Measurements from ENCODE around the gene KIAA1586. TPM values are rescaled to one million over a fixed set of nuclear protein-coding genes. Genes with fewer than 3 reads are reported as not detected.

Gene KIAA1586
- total and polyA plus RNA-seq, 9 of the 15 experiments (the other 6 are each of a cell fraction or from before 2014, with no cell fraction given), result 23.4 to 43.6 (median 29.5) TPM

DNA sequence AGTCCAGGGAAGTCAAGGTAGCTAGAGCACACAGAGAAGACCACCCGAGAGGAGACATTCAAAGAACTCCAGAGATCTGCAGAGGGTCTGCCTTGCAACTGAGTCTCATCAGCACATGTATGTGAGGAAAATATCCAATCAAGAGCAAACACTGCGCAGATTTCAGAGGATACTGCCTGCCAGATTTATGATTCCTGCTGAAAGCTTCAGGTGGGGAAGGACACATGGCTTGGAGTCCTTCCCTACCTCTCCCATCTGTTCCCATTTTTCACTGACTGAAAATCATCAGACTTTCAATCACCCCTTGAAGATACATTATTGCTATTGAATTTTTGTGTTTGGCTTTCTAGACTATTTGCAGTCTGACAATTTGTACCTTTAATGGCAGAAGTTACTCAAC, 7.6 kb upstream of the KIAA1586 start:
- in situ Hi-C loops (cut with MboI), result no loop called here
- FAIRE-seq (no peak), DNase-seq (ENCODE audit: extremely low read depth in 1 of 4, low spot score in 3 of 4) (no peak), ATAC-seq (no peak)
- Histone ChIP-seq H3K9ac (ENCODE audit: insufficient read depth in 1 of 2, low read depth in 2 of 2, low read length in 2 of 2) (no peak overlapping the region), H3K4me1 (replicated peaks in 1 of 2; ENCODE audit: control insufficient read depth in 2 of 2, insufficient read depth in 2 of 2, low read length in 2 of 2) (no peaks in the 10 kb centered on the region; a peak in 1 of 5 replicates), H3K4me2 (ENCODE audit: insufficient read depth, low read length) (no peak overlapping the region), H3K9me1 (ENCODE audit: control insufficient read depth, insufficient read depth, low read length) (no peaks in the 10 kb centered on the region), H3K36me3 (ENCODE audit: control insufficient read depth, insufficient read depth, low read length) (no peaks in the 10 kb centered on the region), H3K79me2 (ENCODE audit: control insufficient read depth, insufficient read depth, low read length) (no peaks in the 10 kb centered on the region), H3K4me3 (no peak overlapping the region), H3K9me3 (replicated peaks; ENCODE audit: control insufficient read depth, insufficient read depth, low read depth, low read length) (no peaks in the 10 kb centered on the region; the same call in 1 of the 2 replicates), H3K27ac (ENCODE audit: extremely low read depth, low read depth, low read length) (no peak overlapping the region), H3K27me3 (ENCODE audit: control insufficient read depth in 2 of 2, insufficient read depth in 2 of 2, low read length in 2 of 2) (no peaks in the 10 kb centered on the region), H2AFZ (ENCODE audit: low read depth, low read length) (no peak overlapping the region), H4K20me1 (replicated peaks; ENCODE audit: control insufficient read depth, insufficient read depth, low read length) (no peaks in the 10 kb centered on the region)
- POLR2A ChIA-PET, result interaction anchor here (1.0 kb wide), 1 partner anchor 15 kb away, joined by 3 read pairs; no protein-coding TSS in a partner anchor
- BruUV-seq (replicated peaks), result no TSS peak
- CTCF ChIA-PET (ENCODE audit: low intra/inter-chr PET ratio), result no interaction called here
- intact Hi-C loops (cut with micrococcal nuclease), result no loop called here
- TF ChIP-seq ZNF253 (CRISPR knock-in tag; conservative IDR thresholded peaks at IDR 0.05), result no peak
- TF ChIP-seq ZNF75A (CRISPR knock-in tag; IDR thresholded peaks at IDR 0.05), result no peak
- TF ChIP-seq, protein P1, sequence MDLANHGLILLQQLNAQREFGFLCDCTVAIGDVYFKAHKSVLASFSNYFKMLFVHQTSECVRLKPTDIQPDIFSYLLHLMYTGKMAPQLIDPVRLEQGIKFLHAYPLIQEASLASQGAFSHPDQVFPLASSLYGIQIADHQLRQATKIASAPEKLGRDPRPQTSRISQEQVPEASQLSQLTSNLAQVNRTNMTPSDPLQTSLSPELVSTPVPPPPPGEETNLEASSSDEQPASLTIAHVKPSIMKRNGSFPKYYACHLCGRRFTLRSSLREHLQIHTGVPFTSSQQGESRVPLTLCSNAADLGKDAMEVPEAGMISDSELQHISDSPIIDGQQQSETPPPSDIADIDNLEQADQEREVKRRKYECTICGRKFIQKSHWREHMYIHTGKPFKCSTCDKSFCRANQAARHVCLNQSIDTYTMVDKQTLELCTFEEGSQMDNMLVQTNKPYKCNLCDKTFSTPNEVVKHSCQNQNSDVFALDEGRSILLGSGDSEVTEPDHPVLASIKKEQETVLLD (IDR thresholded peaks at IDR 0.05), result no peak
- TF ChIP-seq MTA1 (IDR thresholded peaks at IDR 0.05; ENCODE audit: borderline replicate concordance), result no peak
- no peak for TF ChIP-seq PHTF2 (CRISPR knock-in tag; IDR thresholded peaks at IDR 0.05)
- WGBS (ENCODE audit: insufficient coverage, low coverage, missing lambda C conversion rate), result 45% methylated on average over 2 of the region's 2 CpGs

DNA sequence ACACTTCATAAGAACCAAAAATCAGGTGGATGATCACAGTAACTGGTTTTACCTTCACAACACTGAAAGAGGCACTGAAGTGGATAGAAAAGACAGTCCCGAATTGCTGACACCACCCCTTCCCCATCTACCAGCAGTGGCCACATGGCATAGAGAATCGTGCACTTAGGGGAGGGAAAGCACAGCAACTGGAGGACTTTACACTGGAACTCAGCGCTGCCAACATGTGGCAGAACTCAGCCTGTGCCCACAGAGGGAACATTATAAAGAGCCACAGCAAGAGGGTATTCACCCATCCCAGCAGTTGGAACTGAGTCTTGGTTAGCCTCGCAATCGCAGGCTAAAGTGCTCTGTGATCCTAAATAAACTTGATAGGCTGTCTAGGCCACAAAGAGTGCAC, 6.5 kb upstream of the KIAA1586 start:
- POLR2A ChIA-PET, result no interaction called here
- no TSS peak for BruUV-seq (replicated peaks)
- in situ Hi-C loops (cut with MboI) (no loop called here), intact Hi-C loops (cut with micrococcal nuclease) (no loop called here)
- H3K9me3 ChIP-seq (replicated peaks; ENCODE audit: control insufficient read depth, insufficient read depth, low read depth, low read length), result no peaks in the 10 kb centered on the region; the same call in 1 of the 2 replicates
- ATAC-seq, result peak; percentile 28
- H2AFZ ChIP-seq (ENCODE audit: low read depth, low read length), result peak overlapping the region; percentile 46; the same call in 1 of the 2 replicates
- no peaks in the 10 kb centered on the region for H4K20me1 ChIP-seq (replicated peaks; ENCODE audit: control insufficient read depth, insufficient read depth, low read length)
- no peaks in the 10 kb centered on the region for H3K27me3 ChIP-seq (ENCODE audit: control insufficient read depth in 2 of 2, insufficient read depth in 2 of 2, low read length in 2 of 2)
- H3K4me1 ChIP-seq (replicated peaks in 1 of 2; ENCODE audit: control insufficient read depth in 2 of 2, insufficient read depth in 2 of 2, low read length in 2 of 2), result no peaks in the 10 kb centered on the region; a peak in 1 of 5 replicates
- no peaks in the 10 kb centered on the region for H3K79me2 ChIP-seq (ENCODE audit: control insufficient read depth, insufficient read depth, low read length)
- CTCF ChIA-PET (ENCODE audit: low intra/inter-chr PET ratio), result no interaction called here
- H3K4me3 ChIP-seq, result no peak overlapping the region
- H3K27ac ChIP-seq (ENCODE audit: extremely low read depth, low read depth, low read length), result no peak overlapping the region
- WGBS (ENCODE audit: insufficient coverage, low coverage, missing lambda C conversion rate), result 44% methylated on average over 5 of the region's 5 CpGs
- H3K9me1 ChIP-seq (ENCODE audit: control insufficient read depth, insufficient read depth, low read length), result no peaks in the 10 kb centered on the region
- no peak overlapping the region for H3K4me2 ChIP-seq (ENCODE audit: insufficient read depth, low read length)
- H3K36me3 ChIP-seq (ENCODE audit: control insufficient read depth, insufficient read depth, low read length), result no peaks in the 10 kb centered on the region
- FAIRE-seq, result no peak
- H3K9ac ChIP-seq (ENCODE audit: insufficient read depth in 1 of 2, low read depth in 2 of 2, low read length in 2 of 2), result no peak overlapping the region
- no peak for DNase-seq (ENCODE audit: extremely low read depth in 1 of 4, low spot score in 3 of 4)
- TF ChIP-seq PHF8 (IDR thresholded peaks at IDR 0.05; ENCODE audit: borderline replicate concordance, low read length), result no peak
- TF ChIP-seq XRCC4 (IDR thresholded peaks at IDR 0.05; ENCODE audit: extremely low read depth, insufficient read depth, insufficient read length), result no peak
- TF ChIP-seq, protein P2, sequence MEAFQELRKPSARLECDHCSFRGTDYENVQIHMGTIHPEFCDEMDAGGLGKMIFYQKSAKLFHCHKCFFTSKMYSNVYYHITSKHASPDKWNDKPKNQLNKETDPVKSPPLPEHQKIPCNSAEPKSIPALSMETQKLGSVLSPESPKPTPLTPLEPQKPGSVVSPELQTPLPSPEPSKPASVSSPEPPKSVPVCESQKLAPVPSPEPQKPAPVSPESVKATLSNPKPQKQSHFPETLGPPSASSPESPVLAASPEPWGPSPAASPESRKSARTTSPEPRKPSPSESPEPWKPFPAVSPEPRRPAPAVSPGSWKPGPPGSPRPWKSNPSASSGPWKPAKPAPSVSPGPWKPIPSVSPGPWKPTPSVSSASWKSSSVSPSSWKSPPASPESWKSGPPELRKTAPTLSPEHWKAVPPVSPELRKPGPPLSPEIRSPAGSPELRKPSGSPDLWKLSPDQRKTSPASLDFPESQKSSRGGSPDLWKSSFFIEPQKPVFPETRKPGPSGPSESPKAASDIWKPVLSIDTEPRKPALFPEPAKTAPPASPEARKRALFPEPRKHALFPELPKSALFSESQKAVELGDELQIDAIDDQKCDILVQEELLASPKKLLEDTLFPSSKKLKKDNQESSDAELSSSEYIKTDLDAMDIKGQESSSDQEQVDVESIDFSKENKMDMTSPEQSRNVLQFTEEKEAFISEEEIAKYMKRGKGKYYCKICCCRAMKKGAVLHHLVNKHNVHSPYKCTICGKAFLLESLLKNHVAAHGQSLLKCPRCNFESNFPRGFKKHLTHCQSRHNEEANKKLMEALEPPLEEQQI (IDR thresholded peaks at IDR 0.05), result no peak
- no peak for TF ChIP-seq KDM2B (CRISPR knock-in tag; IDR thresholded peaks at IDR 0.05)
- TF ChIP-seq, protein P3, sequence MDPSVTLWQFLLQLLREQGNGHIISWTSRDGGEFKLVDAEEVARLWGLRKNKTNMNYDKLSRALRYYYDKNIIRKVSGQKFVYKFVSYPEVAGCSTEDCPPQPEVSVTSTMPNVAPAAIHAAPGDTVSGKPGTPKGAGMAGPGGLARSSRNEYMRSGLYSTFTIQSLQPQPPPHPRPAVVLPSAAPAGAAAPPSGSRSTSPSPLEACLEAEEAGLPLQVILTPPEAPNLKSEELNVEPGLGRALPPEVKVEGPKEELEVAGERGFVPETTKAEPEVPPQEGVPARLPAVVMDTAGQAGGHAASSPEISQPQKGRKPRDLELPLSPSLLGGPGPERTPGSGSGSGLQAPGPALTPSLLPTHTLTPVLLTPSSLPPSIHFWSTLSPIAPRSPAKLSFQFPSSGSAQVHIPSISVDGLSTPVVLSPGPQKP (CRISPR knock-in tag; IDR thresholded peaks at IDR 0.05), result no peak
- no peak for TF ChIP-seq HNRNPLL (IDR thresholded peaks at IDR 0.05; ENCODE audit: low read depth, low read length, poor library complexity, severe bottlenecking)
- TF ChIP-seq MECOM (CRISPR knock-in tag; IDR thresholded peaks at IDR 0.05), result no peak
